ENCODE results near the gene LMAN2.
"Not testable (repeated sequence)": the region's sequence is repeated elsewhere in the genome, so short reads cannot be mapped to it uniquely, and the experiment has no call there.

The LMAN2 gene

DNA sequence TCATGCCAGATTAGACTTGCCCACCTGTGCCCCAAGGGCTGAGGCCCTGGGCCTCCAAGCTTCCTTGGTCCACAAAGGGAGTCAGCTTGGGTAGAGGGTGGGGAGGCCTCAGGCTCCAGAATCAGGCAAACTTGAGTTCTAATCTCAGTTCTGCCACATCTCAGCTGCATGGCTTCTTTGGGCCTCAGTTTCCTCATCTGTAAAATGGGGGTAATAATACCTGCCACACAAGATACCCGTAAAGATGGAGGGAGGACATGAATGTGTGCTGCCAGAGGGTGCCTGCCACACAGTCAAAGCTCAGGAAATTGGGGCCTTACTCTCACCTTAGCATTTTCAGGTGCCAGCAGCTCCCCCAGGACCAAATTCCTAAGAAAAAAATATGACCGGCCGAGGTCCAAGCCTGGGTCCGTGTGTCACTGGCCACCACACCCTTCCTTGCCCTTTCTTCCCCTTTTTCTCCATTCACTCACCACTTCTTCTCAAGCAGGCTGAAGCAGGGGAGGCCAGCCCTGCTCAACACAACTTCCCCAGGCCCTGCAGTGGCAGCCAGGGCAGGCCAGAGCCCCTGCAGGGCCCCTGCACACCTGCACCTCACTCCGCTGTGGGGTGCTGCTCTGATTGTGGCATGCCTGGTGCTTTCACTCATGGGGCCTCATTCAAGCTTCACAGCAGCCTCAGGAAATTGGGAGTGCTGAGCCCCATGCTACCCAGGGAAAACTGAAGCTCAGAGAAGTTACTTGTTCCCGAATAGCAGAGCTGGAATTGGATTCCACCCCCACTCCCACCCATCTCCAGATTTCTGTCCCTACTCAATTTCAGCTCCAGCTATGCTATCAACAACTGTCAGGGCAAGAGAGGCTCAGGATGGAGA, 10.2 kb upstream of the LMAN2 start:
- Histone ChIP-seq H3K4me1 (ENCODE audit: control insufficient read depth in 2 of 2, insufficient read depth in 1 of 2, low read depth in 1 of 2, low read length in 2 of 2) (peaks cover 13 to 54% of the 10 kb centered on the region in 2 donors), H3K18ac (ENCODE audit: low read length) (peak overlapping the region; percentile 66), H3K14ac (ENCODE audit: low read length) (no peak overlapping the region), H3K9ac (ENCODE audit: low read depth, low read length, poor library complexity) (no peak overlapping the region), H2BK120ac (ENCODE audit: low read depth, low read length) (no peak overlapping the region), H4K8ac (ENCODE audit: low read depth, low read length) (no peak overlapping the region), H3K4me3 (ENCODE audit: low read length in 2 of 2) (no peak overlapping the region), H3K4ac (ENCODE audit: low read length) (no peak overlapping the region), H2AFZ (ENCODE audit: low read length) (peak overlapping the region; percentile 93), H2BK15ac (ENCODE audit: low read length) (peak overlapping the region; percentile 93), H3K79me1 (ENCODE audit: low read depth, low read length) (no peaks in the 10 kb centered on the region), H3K9me3 (replicated peaks in 1 of 2; ENCODE audit: control insufficient read depth in 2 of 2, insufficient read depth in 1 of 2, low read depth in 1 of 2, low read length in 2 of 2) (no peaks in the 10 kb centered on the region), H3K4me2 (ENCODE audit: insufficient read depth, low read length, poor library complexity, severe bottlenecking) (no peak overlapping the region), H2BK12ac (ENCODE audit: low read length) (peak overlapping the region; percentile 93), H3K27ac (replicated peaks; ENCODE audit: low read length) (no peak overlapping the region), H4K91ac (ENCODE audit: low read depth, low read length, poor library complexity) (no peak overlapping the region), H2AK5ac (ENCODE audit: low read depth, low read length) (peak overlapping the region; percentile 16), H3K27me3 (ENCODE audit: control insufficient read depth in 3 of 3, insufficient read depth in 3 of 3, low read depth in 1 of 3, low read length in 3 of 3) (peaks cover 0 to 14% (median 9%) of the 10 kb centered on the region in 3 experiments), H2BK5ac (ENCODE audit: low read length) (no peak overlapping the region), H3K23ac (ENCODE audit: low read depth, low read length, poor library complexity) (no peak overlapping the region), H3K36me3 (replicated peaks in 1 of 2; ENCODE audit: control insufficient read depth in 2 of 2, insufficient read depth in 2 of 2, low read length in 2 of 2) (no peaks in the 10 kb centered on the region)
- no CpG with 5 or more reads among the region's 6 CpGs for WGBS, 2 donors (ENCODE audit: extremely low coverage in 2 of 2, insufficient read length in 2 of 2, insufficient replicate concordance in 1 of 2)
- no peak for DNase-seq (ENCODE audit: low spot score)

DNA sequence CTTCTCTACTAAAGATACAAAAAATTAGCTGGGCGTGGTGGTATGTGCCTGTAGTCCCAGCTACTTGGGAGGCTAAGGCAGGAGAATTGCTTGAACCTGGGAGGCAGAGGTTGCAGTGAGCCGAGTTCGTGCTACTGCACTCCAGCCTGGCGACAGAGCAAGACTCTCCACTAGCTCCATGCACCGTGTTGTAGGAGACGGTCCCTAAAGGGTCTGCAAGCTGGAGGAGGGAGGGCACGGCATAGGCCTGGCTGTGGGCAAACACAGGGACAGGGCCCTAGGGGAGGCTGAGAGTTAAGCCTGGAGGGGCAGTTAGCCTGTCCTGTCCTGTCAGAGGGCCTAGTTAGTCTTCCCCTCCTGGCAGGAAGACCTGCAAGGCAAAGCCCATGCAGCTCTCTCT, 9.3 kb upstream of the LMAN2 start:
- not testable (repeated sequence) for H2BK5ac ChIP-seq (ENCODE audit: low read length); H3K9me3 ChIP-seq (replicated peaks in 1 of 2; ENCODE audit: control insufficient read depth in 2 of 2, insufficient read depth in 1 of 2, low read depth in 1 of 2, low read length in 2 of 2); H3K4me2 ChIP-seq (ENCODE audit: insufficient read depth, low read length, poor library complexity, severe bottlenecking); H3K27ac ChIP-seq (replicated peaks; ENCODE audit: low read length); H2AFZ ChIP-seq (ENCODE audit: low read length); H2AK5ac ChIP-seq (ENCODE audit: low read depth, low read length); H3K4ac ChIP-seq (ENCODE audit: low read length); H3K9ac ChIP-seq (ENCODE audit: low read depth, low read length, poor library complexity); H4K8ac ChIP-seq (ENCODE audit: low read depth, low read length); H3K18ac ChIP-seq (ENCODE audit: low read length); H4K91ac ChIP-seq (ENCODE audit: low read depth, low read length, poor library complexity); H3K23ac ChIP-seq (ENCODE audit: low read depth, low read length, poor library complexity); H3K36me3 ChIP-seq (replicated peaks in 1 of 2; ENCODE audit: control insufficient read depth in 2 of 2, insufficient read depth in 2 of 2, low read length in 2 of 2); H3K4me3 ChIP-seq (ENCODE audit: low read length in 2 of 2); H3K14ac ChIP-seq (ENCODE audit: low read length); H2BK120ac ChIP-seq (ENCODE audit: low read depth, low read length); H3K79me1 ChIP-seq (ENCODE audit: low read depth, low read length); DNase-seq (ENCODE audit: low spot score)
- Histone ChIP-seq H2BK12ac (ENCODE audit: low read length) (peak overlapping the region; percentile 14), H3K27me3 (ENCODE audit: control insufficient read depth in 3 of 3, insufficient read depth in 3 of 3, low read depth in 1 of 3, low read length in 3 of 3) (peaks cover 0 to 14% (median 12%) of the 10 kb centered on the region in 3 experiments), H3K4me1 (ENCODE audit: control insufficient read depth in 2 of 2, insufficient read depth in 1 of 2, low read depth in 1 of 2, low read length in 2 of 2) (peaks cover 7 to 45% of the 10 kb centered on the region in 2 donors), H2BK15ac (ENCODE audit: low read length) (peak overlapping the region; percentile 62)
- no CpG with 5 or more reads among the region's 7 CpGs for WGBS, 2 donors (ENCODE audit: extremely low coverage in 2 of 2, insufficient read length in 2 of 2, insufficient replicate concordance in 1 of 2)

DNA sequence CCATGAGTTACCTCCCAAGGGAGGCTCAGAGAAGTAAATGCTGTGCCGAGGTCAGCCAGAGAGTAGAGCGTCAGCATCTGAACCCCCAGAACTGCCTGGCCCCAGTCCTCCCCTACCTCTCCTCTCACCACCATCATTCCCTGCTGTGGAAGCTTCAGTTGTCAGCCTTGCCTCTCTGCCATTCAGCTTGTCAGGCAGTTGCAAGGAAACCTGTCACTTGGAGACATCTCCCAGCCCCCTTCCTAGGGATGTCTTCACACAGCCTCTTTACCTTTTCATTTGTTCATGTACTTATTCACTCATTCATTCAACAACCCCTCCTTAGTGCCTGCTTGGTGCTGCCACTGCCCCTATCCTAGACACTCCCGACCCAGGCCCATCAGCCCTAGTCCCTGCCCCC, 8.4 kb upstream of the LMAN2 start:
- H3K9me3 ChIP-seq (replicated peaks in 1 of 2; ENCODE audit: control insufficient read depth in 2 of 2, insufficient read depth in 1 of 2, low read depth in 1 of 2, low read length in 2 of 2), result no peaks in the 10 kb centered on the region

DNA sequence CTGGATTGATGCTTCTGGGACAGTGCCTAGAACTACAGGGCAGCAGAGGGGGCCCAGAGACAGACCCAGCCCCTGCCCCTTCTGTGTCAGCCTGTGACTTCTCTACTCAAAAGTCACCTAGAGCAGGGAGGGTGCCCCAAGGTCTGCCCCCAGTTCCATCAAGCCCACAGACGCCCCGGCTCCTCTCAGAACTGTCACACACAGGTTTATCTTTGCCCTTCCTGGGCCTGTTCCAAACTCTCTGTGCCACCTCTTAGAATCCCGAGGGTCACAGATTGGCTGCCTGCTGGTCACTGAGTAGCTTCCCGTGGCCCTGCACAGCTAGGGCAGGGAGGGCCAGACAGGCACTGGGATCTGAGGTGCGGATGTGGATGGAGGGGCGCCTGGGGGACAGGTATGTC, 8.0 kb upstream of the LMAN2 start:
- no peak overlapping the region for H3K27ac ChIP-seq (replicated peaks; ENCODE audit: low read length)
- H2BK15ac ChIP-seq (ENCODE audit: low read length), result peak overlapping the region; percentile 39
- H3K18ac ChIP-seq (ENCODE audit: low read length), result no peak overlapping the region
- H2BK5ac ChIP-seq (ENCODE audit: low read length), result no peak overlapping the region
- no CpG with 5 or more reads among the region's 6 CpGs for WGBS, 2 donors (ENCODE audit: extremely low coverage in 2 of 2, insufficient read length in 2 of 2, insufficient replicate concordance in 1 of 2)
- no peaks in the 10 kb centered on the region for H3K79me1 ChIP-seq (ENCODE audit: low read depth, low read length)
- no peak overlapping the region for H3K23ac ChIP-seq (ENCODE audit: low read depth, low read length, poor library complexity)
- H3K36me3 ChIP-seq (replicated peaks in 1 of 2; ENCODE audit: control insufficient read depth in 2 of 2, insufficient read depth in 2 of 2, low read length in 2 of 2), result no peaks in the 10 kb centered on the region
- no peak overlapping the region for H2BK120ac ChIP-seq (ENCODE audit: low read depth, low read length)
- peak overlapping the region; percentile 58 for H3K4ac ChIP-seq (ENCODE audit: low read length)
- no peak overlapping the region for H2BK12ac ChIP-seq (ENCODE audit: low read length)
- no peak overlapping the region for H4K91ac ChIP-seq (ENCODE audit: low read depth, low read length, poor library complexity)
- peaks cover 0 to 13% (median 12%) of the 10 kb centered on the region in 3 experiments for H3K27me3 ChIP-seq (ENCODE audit: control insufficient read depth in 3 of 3, insufficient read depth in 3 of 3, low read depth in 1 of 3, low read length in 3 of 3)
- DNase-seq (ENCODE audit: low spot score), result no peak
- H3K4me2 ChIP-seq (ENCODE audit: insufficient read depth, low read length, poor library complexity, severe bottlenecking), result no peak overlapping the region
- H2AK5ac ChIP-seq (ENCODE audit: low read depth, low read length), result peak overlapping the region; percentile 11
- H3K9ac ChIP-seq (ENCODE audit: low read depth, low read length, poor library complexity), result no peak overlapping the region
- H3K4me3 ChIP-seq (ENCODE audit: low read length in 2 of 2), result no peak overlapping the region
- H4K8ac ChIP-seq (ENCODE audit: low read depth, low read length), result no peak overlapping the region
- no peaks in the 10 kb centered on the region for H3K9me3 ChIP-seq (replicated peaks in 1 of 2; ENCODE audit: control insufficient read depth in 2 of 2, insufficient read depth in 1 of 2, low read depth in 1 of 2, low read length in 2 of 2)
- H2AFZ ChIP-seq (ENCODE audit: low read length), result no peak overlapping the region
- H3K14ac ChIP-seq (ENCODE audit: low read length), result no peak overlapping the region
- H3K4me1 ChIP-seq (ENCODE audit: control insufficient read depth in 2 of 2, insufficient read depth in 1 of 2, low read depth in 1 of 2, low read length in 2 of 2), result peaks cover 5 to 45% of the 10 kb centered on the region in 2 donors

More for the DNA sequence above, 8.4 kb upstream of the LMAN2 start:
- H2BK12ac ChIP-seq (ENCODE audit: low read length), result no peak overlapping the region
- H2AFZ ChIP-seq (ENCODE audit: low read length), result no peak overlapping the region
- H4K8ac ChIP-seq (ENCODE audit: low read depth, low read length), result no peak overlapping the region
- DNase-seq (ENCODE audit: low spot score), result no peak
- no peaks in the 10 kb centered on the region for H3K79me1 ChIP-seq (ENCODE audit: low read depth, low read length)
- H3K4me2 ChIP-seq (ENCODE audit: insufficient read depth, low read length, poor library complexity, severe bottlenecking), result no peak overlapping the region
- H2BK120ac ChIP-seq (ENCODE audit: low read depth, low read length), result no peak overlapping the region
- H4K91ac ChIP-seq (ENCODE audit: low read depth, low read length, poor library complexity), result no peak overlapping the region
- H3K36me3 ChIP-seq (replicated peaks in 1 of 2; ENCODE audit: control insufficient read depth in 2 of 2, insufficient read depth in 2 of 2, low read length in 2 of 2), result no peaks in the 10 kb centered on the region
- no peak overlapping the region for H3K23ac ChIP-seq (ENCODE audit: low read depth, low read length, poor library complexity)
- no peak overlapping the region for H3K27ac ChIP-seq (replicated peaks; ENCODE audit: low read length)
- H3K18ac ChIP-seq (ENCODE audit: low read length), result no peak overlapping the region
- no peak overlapping the region for H3K9ac ChIP-seq (ENCODE audit: low read depth, low read length, poor library complexity)
- no peak overlapping the region for H2BK5ac ChIP-seq (ENCODE audit: low read length)
- no peak overlapping the region for H3K4ac ChIP-seq (ENCODE audit: low read length)
- WGBS, 2 donors (ENCODE audit: extremely low coverage in 2 of 2, insufficient read length in 2 of 2, insufficient replicate concordance in 1 of 2), result no CpG with 5 or more reads among the region's 3 CpGs
- H2BK15ac ChIP-seq (ENCODE audit: low read length), result no peak overlapping the region
- peak overlapping the region; percentile 11 for H2AK5ac ChIP-seq (ENCODE audit: low read depth, low read length)
- peaks cover 5 to 45% of the 10 kb centered on the region in 2 donors for H3K4me1 ChIP-seq (ENCODE audit: control insufficient read depth in 2 of 2, insufficient read depth in 1 of 2, low read depth in 1 of 2, low read length in 2 of 2)
- H3K14ac ChIP-seq (ENCODE audit: low read length), result no peak overlapping the region
- peaks cover 0 to 14% (median 12%) of the 10 kb centered on the region in 3 experiments for H3K27me3 ChIP-seq (ENCODE audit: control insufficient read depth in 3 of 3, insufficient read depth in 3 of 3, low read depth in 1 of 3, low read length in 3 of 3)
- H3K4me3 ChIP-seq (ENCODE audit: low read length in 2 of 2), result no peak overlapping the region

Data from neuronal stem cell (in vitro differentiated cells).